GM23248 (cell line): ENCODE results near the gene ABHD12.

Experiments
- EZH2 ChIP-seq: fragments of 200-600 bp; sonication (generic); IDR thresholded peaks from 2 replicates; pipeline ENCODE4 v1.6.1; 2018; ENCODE audit warnings: antibody characterized with exemption, mild to moderate bottlenecking; ENCODE audit not compliant: insufficient read depth, poor library complexity, severe bottlenecking
- EZH2phosphoT487 ChIP-seq: fragments of 200-600 bp; sonication (generic); IDR thresholded peaks from 2 replicates; pipeline ENCODE4 v1.6.1; 2018; ENCODE audit warnings: antibody characterized with exemption, moderate library complexity, mild to moderate bottlenecking, low read depth; ENCODE audit not compliant: insufficient read depth

DNA sequence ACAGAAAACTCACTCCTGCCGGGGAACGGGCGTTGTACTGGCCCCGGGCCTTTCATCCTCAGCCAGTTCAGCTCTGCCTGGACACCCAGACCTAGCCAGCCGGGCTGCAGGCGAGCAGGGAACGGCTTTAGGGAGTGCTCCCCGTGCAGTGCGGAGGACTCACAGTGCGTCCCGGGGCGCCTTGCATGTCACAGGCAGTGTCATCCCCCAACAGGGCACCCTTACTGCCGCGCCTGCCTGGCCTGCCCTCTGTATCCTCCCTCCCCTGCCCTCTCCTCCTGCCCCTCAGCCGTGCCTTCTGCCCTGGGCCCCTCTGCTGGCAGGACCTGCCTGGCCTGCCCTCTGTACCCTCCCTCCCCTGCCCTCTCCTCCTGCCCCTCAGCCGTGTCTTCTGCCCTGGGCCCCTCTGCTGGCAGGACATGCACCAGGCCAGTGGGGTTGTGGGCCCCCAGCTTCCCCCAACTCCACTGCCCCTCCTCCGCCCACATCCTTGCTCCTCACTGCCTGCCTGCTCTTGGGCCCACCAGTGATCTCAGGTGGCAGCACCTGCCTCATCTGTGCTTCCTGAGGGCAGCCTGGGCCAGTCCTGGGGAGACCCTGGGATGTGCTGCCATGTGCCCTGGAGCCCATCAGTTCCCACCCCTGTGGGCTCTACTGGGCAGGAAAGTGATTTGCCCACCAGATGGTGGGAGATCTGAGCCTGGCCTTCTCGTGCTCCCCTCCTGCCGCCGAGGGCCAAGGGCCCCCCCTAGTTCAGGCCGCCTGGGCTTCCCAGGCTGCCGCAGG, 99.8 kb downstream of the ABHD12 start:
- TF ChIP-seq EZH2 (no peak), EZH2phosphoT487 (no peak)
